ENCODE results near the gene ROGDI.

ROGDI gene

GRCh38 chr16:4765511-4766474 is 36.6 kb downstream of the ROGDI start:
- no peak for DNase-seq

GRCh38 chr16:4763791-4764190 is 38.6 kb downstream of the ROGDI start:
- DNase-seq, result no peak

DNA sequence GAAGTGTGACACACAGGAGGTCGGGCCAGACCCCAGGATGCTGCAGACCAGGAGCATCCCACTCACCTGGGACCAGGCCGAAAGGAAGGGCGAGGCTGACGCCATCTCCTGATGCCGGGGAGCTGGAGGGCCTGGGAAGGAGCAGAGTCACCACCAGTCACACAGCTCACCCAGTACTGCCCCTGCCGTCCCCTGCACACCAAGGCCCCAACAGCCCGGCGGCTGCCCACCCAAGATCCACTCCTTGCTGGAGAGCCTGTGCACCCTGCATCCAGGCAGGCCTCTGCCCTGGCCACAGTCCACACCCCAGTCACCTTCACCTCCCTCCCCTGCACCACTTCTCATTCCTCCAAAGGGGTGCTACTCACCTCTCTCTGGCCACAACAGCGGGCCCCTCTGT is 40.2 kb downstream of the ROGDI start:
- no peak for DNase-seq

DNA sequence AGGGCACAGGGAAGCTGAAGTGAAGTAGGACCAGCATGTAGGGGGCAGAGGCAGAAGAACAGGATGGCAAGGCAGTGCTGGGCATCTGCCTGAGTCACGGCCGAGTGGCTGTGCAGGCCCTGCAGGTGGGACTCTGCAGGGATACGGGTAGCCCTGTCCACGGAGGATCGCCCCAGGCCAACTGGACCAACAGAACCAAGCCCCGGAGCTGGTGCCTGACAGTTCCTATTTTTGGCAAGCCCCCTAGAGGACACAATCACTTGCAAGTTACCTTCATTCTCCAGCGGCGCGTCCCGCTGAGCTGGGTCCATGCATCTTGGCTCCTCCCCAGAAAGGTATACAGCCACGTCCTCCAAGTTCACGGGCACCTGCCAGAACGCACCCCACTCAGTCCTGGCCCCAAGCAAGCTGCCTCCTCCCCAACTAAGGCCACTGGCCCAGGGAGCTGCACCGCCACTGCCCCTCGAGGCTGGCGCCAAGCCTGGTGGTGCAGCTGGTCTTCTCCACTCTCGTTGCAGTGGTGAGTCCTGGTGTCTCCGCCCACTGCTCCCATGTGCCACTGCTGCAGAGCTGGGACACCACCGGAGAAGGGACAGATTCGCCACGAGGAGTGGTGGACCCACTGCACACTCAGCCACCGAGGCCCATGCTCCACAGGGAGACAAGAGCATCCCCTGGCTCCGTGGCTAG is 42.1 kb downstream of the ROGDI start:
- no peak for DNase-seq

DNA sequence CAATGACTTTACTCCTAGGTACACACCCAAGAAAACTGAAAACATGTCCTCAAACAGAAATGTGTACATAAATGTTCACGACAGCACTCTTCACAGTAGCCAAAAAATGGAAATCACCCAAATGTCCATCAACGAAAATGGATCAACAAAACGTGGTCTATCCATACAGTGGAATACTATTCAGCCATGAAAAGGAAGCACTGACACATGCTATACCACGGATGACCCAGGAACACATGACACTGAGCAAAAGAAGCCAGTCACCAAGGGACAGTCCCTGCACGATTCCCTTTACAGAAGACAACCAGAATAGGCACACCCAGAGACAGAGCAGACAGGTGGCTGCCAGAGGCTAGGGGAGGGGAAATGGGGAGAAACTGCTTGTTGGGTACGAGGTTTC is 46.7 kb downstream of the ROGDI start:
- DNase-seq, result no peak

DNA sequence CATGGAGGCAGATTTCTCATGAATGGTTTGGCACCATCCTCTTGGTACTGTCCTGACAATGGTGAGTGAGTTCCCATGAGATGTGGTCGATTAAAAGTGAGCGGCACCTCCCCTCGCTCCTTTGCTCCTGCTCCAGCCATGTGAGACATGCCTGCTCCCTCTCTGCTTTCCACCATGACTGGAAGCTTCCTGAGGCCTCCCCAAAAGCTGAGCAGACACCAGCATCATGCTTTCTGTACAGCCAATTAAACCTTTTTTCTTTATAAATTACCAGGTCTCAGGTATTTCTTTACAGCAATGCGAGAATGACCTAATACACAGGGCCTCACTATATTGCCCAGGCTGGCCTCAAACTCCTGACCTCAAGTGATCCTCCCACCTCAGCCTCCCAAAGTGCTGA is 47.6 kb downstream of the ROGDI start:
- DNase-seq, result no peak

- DNase-seq, result no peak
Observed at GRCh38 chr16:4753227-4753626, 49.2 kb downstream of the ROGDI start.

DNA sequence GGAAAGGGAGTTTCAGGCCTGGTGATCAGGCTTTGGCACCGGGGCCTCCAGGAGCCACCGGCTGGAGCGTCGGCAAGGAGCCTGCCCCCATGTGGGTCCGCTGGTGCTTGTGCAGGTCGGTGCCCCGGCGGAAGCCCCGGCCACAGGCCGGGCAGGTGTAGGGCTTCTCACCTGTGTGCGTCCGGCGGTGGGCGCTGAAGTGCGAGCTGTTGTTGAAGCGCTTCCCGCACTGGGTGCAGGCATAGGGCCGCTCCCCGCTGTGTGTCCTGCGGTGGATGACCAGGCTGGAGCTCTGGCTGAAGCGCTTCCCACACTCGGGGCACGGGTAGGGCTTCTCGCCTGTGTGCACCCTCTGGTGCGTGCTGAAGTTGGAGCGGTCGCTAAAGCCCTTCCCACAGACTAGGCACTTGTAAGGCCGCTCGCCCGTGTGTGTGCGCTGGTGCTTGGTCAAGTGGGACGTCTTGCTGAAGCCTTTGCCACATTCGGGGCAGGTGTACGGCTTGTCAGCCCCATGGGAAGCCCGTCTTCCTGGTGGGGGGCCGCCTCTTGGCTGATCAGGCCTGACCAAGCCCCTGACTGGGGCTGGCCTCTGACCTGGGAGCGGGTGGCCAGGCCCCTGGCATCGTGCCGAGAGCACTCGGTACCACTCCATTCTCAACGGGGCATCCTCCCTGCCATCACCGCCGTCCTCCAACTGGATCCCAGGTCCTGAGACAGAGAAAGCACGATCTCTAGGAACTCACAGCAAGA is 49.9 kb downstream of the ROGDI start:
- DNase-seq, result no peak

GRCh38 chr16:4750896-4751295 is 51.5 kb downstream of the ROGDI start:
- no peak for DNase-seq

- DNase-seq, result no peak
Observed at GRCh38 chr16:4749700-4750257, 52.7 kb downstream of the ROGDI start.

DNA sequence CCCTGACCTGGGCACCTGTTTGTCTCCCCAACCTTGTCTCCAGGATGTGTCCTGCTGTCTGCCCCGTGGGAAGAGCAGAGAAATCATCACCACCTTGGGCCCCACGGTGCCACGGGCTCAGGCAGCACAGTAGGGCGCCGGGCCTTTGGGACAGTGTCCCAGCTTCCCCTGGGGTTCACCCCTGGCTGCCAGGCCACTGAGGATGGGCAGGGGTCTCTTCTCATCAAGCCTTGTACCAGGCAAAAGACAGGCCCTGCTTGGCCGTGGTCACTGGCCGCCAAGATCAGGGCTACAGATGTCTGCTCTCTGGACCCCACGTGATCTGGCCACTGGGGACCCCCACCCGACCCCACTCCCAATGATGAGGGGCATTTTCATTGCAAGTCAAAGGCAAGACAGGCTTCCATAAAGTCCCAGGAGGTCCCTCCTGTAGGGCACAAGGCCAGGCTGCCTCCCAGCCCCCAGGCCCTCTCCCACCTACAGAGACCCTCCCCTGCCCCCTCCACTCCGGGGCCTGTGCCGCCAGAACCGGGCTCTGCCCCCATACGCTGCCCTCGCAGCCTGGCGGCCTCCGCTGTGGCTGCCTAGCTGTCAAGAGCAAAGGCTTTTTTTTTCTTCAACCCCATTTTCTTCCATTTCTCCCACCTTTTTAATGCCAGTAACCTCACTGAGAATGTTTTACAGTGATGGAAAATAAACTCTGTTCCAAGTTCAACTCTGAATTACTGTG is 53.6 kb downstream of the ROGDI start:
- DNase-seq, result no peak

DNA sequence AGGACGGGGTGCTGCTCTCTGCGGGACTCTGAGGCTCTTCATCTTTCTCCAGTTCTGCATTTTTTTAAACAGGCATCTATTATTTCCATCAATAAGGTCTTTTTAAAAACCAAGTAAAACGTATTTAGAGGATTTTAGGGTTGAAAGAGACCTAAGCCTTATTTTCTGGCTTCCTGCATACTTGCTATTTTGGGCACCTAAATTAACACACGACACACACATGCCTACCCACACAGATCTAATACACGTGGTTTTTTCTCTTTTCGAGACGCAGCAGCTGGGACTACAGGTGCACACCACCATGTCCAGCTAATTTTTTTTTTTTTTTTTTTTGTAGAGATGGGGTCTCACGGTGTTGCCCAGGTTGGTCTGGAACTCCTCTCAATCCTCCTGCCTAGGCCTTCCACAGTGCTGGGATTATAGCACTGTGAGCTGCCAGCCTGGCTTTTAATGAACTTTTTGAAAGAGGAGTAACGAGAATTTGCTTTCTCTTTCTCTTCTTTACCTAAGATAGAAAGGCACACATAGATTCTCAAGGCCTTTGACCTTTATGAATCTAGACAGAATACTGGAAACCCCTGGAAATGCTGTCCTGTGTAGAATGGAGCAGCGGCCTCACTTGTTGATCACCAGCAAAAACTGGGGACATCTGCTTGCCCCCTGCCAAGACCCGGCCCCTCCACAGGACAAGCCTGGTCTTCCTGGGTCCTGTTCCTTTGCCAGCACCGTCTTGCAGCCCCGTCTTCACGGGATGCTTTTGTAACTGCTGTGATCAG is 54.3 kb downstream of the ROGDI start:
- no peak for DNase-seq

DNA sequence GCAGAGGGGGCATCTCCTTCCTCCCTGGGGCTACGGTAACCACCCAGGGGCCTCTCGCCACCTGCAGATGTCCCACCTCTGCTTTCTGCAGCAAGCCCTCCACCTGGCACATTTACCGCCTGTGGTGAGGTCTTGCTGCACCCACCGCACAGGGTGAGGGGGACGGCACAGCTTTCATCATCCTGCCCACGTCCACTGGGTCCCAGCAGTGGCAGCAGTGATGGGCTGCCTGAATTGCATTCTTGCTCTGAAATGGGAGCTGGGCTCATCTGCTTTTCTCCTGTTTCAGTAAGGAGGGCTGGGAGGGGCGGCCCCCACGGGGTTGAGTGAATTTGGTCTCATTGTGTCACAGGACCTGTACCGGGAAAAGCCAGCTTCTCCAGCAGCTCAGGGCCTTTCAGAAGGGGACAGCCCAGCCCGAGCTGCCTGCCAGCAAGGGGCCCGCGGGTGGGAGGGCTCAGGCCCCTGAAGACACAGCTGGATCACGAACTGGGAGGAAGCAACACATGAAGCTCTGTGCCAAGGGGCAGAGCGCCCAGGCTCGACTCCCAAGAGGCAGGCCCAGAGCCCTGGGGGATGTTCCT is 55.4 kb downstream of the ROGDI start:
- DNase-seq, result no peak
